OCI-LY1 (cell line): ENCODE results near the gene ANKRD11.

Experiments used
- H2AFZ ChIP-seq: fragments of 200-600 bp; sonication (generic), shearing (Covaris generic); 2 replicates; pipeline ENCODE4 v1.6.0; 2014; ENCODE audit warnings: antibody characterized with exemption, mild to moderate bottlenecking, low read length
- H3F3A ChIP-seq: fragments of 200-600 bp; sonication (generic), shearing (Covaris generic); 2 replicates; pipeline ENCODE4 v1.6.0; 2014; ENCODE audit warnings: mild to moderate bottlenecking, antibody characterized with exemption, low read length, moderate library complexity; ENCODE audit not compliant: insufficient read depth
- H3K27ac ChIP-seq: fragments of 200-600 bp; sonication (generic); 2 replicates; pipeline ENCODE4 v1.5.1; 2014; ENCODE audit warnings: low read length, mixed run types, mild to moderate bottlenecking, low read depth; ENCODE audit not compliant: poor library complexity, severe bottlenecking
- H3K27me3 ChIP-seq: fragments of 200-600 bp; sonication (generic); 2 replicates; pipeline ENCODE4 v1.6.0; 2014; ENCODE audit warnings: antibody characterized with exemption, mild to moderate bottlenecking, low read length, moderate library complexity; ENCODE audit not compliant: insufficient read depth
- H3K36me3 ChIP-seq: fragments of 200-600 bp; sonication (generic); 2 replicates; pipeline ENCODE4 v1.6.1; 2014; ENCODE audit warnings: mild to moderate bottlenecking, antibody characterized with exemption, low read length, moderate library complexity, mixed read lengths; ENCODE audit not compliant: insufficient read depth
- H3K4me1 ChIP-seq: fragments of 200-600 bp; sonication (generic); 2 replicates; pipeline ENCODE4 v1.5.1; 2014; ENCODE audit warnings: mild to moderate bottlenecking, low read length, moderate library complexity; ENCODE audit not compliant: insufficient read depth, severe bottlenecking
- H3K4me2 ChIP-seq: fragments of 200-600 bp; sonication (generic), shearing (Covaris generic); 2 replicates; pipeline ENCODE4 v1.6.1; 2014; ENCODE audit warnings: low read length
- H3K4me3 ChIP-seq: fragments of 200-600 bp; sonication (generic); 2 replicates; pipeline ENCODE4 v1.5.1; 2014; ENCODE audit warnings: low read length, low read depth, mild to moderate bottlenecking, mixed read lengths; ENCODE audit not compliant: poor library complexity, severe bottlenecking
- H3K79me2 ChIP-seq: fragments of 200-600 bp; shearing (Covaris generic); 2 replicates; pipeline ENCODE4 v1.6.1; 2016; ENCODE audit warnings: mixed run types, low read length, mixed read lengths; ENCODE audit not compliant: insufficient read depth
- H3K9ac ChIP-seq: fragments of 200-600 bp; sonication (generic), shearing (Covaris generic); 2 replicates; pipeline ENCODE4 v1.6.1; 2014; ENCODE audit warnings: mild to moderate bottlenecking, low read length, mixed read lengths
- H3K9me2 ChIP-seq: fragments of 200-600 bp; sonication (generic), shearing (Covaris generic); 2 replicates; pipeline ENCODE4 v1.6.1; 2014; ENCODE audit warnings: low read depth, mild to moderate bottlenecking, low read length, mixed read lengths
- H3K9me3 ChIP-seq: fragments of 200-600 bp; shearing (Covaris generic); 2 replicates; pipeline ENCODE4 v1.6.1; 2014; ENCODE audit warnings: low read length, mixed read lengths
- H4K20me1 ChIP-seq: fragments of 200-600 bp; sonication (generic), shearing (Covaris generic); 2 replicates; pipeline ENCODE4 v1.6.0; 2016; ENCODE audit warnings: mild to moderate bottlenecking, low read length; ENCODE audit not compliant: insufficient read depth
- CTCF ChIP-seq: fragments of 200-600 bp; sonication (generic), shearing (Covaris generic); IDR thresholded peaks from 2 replicates; pipeline ENCODE4 v1.5.1; 2017; ENCODE audit warnings: mild to moderate bottlenecking, antibody characterized with exemption, low read length, moderate library complexity, mixed read lengths
- EZH2 ChIP-seq: fragments of 200-600 bp; sonication (generic), shearing (Covaris generic); IDR thresholded peaks from 2 replicates; pipeline ENCODE4 v1.8.0; 2017; ENCODE audit warnings: borderline replicate concordance, mixed run types, mild to moderate bottlenecking, antibody characterized with exemption, low read length, moderate library complexity, mixed read lengths

Gene ANKRD11

GRCh38 chr16:89360760-89361435, 129.5 kb downstream of the ANKRD11 start:
- Histone ChIP-seq H3K9me3 (no peaks in the 10 kb centered on the region), H4K20me1 (no peaks in the 10 kb centered on the region), H3K9ac (no peak overlapping the region; the same call in 1 of the 2 replicates), H3K4me1 (peaks cover 88% of the 10 kb centered on the region), H3K27me3 (no peaks in the 10 kb centered on the region), H3K4me3 (no peak overlapping the region), H2AFZ (no peak overlapping the region), H3K36me3 (peaks cover 16% of the 10 kb centered on the region; the same call in 1 of the 2 replicates), H3F3A (no peaks in the 10 kb centered on the region), H3K27ac (peak overlapping the region; percentile 79), H3K9me2 (no peaks in the 10 kb centered on the region), H3K4me2 (peak overlapping the region; percentile 40; the same call in 1 of the 2 replicates), H3K79me2 (peaks cover 61% of the 10 kb centered on the region)
- no peak for TF ChIP-seq EZH2
- no peak for TF ChIP-seq CTCF

GRCh38 chr16:89359264-89360147, 130.9 kb downstream of the ANKRD11 start:
- Histone ChIP-seq H4K20me1 (no peaks in the 10 kb centered on the region), H3F3A (no peaks in the 10 kb centered on the region), H2AFZ (no peak overlapping the region), H3K79me2 (peaks cover 59% of the 10 kb centered on the region), H3K4me2 (peak overlapping the region; percentile 40), H3K27ac (peak overlapping the region; percentile 79), H3K9me3 (no peaks in the 10 kb centered on the region), H3K4me1 (peaks cover 76% of the 10 kb centered on the region), H3K9ac (no peak overlapping the region; the same call in 1 of the 2 replicates), H3K36me3 (peaks cover 20% of the 10 kb centered on the region; the same call in 1 of the 2 replicates), H3K9me2 (no peaks in the 10 kb centered on the region), H3K27me3 (no peaks in the 10 kb centered on the region), H3K4me3 (no peak overlapping the region)
- TF ChIP-seq EZH2 (no peak), CTCF (no peak)

GRCh38 chr16:89358030-89359005, 132.0 kb downstream of the ANKRD11 start:
- H3K9me3 ChIP-seq, result no peaks in the 10 kb centered on the region
- H3K9ac ChIP-seq, result peak overlapping the region; percentile 1; the same call in 1 of the 2 replicates
- no peak overlapping the region for H3K4me3 ChIP-seq
- peaks cover 20% of the 10 kb centered on the region; the same call in 1 of the 2 replicates for H3K36me3 ChIP-seq
- H3K4me2 ChIP-seq, result peak overlapping the region; percentile 40; the same call in 1 of the 2 replicates
- H4K20me1 ChIP-seq, result no peaks in the 10 kb centered on the region
- TF ChIP-seq CTCF, result no peak
- TF ChIP-seq EZH2, result no peak
- no peak overlapping the region for H2AFZ ChIP-seq
- H3K9me2 ChIP-seq, result no peaks in the 10 kb centered on the region
- peak overlapping the region; percentile 79 for H3K27ac ChIP-seq
- peaks cover 64% of the 10 kb centered on the region for H3K4me1 ChIP-seq
- peaks cover 52% of the 10 kb centered on the region for H3K79me2 ChIP-seq
- no peaks in the 10 kb centered on the region for H3F3A ChIP-seq
- H3K27me3 ChIP-seq, result no peaks in the 10 kb centered on the region
